Measurements from ENCODE around the gene PRDM16. TPM values are rescaled to one million over a fixed set of nuclear protein-coding genes. Genes with fewer than 3 reads are reported as not detected.

The PRDM16 gene
- total RNA-seq, 1 experiment from 2014 or later, result 0.17 TPM

GRCh38 chr1:3077561-3077960, 8.6 kb downstream of the PRDM16 start:
- Histone ChIP-seq H4K91ac (ENCODE audit: insufficient read length, low read depth, low read length) (no peak overlapping the region), H2AK5ac (ENCODE audit: insufficient read length, low read length) (no peak overlapping the region), H2BK5ac (ENCODE audit: insufficient read length, low read length) (no peak overlapping the region), H2BK12ac (ENCODE audit: insufficient read length, low read depth, low read length) (no peak overlapping the region), H3K23me2 (ENCODE audit: insufficient read length, low read depth, low read length, poor library complexity, severe bottlenecking) (peaks cover 3% of the 10 kb centered on the region), H3K4me2 (ENCODE audit: insufficient read depth, insufficient read length, low read length) (no peak overlapping the region), H3K23ac (ENCODE audit: insufficient read length, low read depth, low read length) (no peak overlapping the region), H3K9me3 (ENCODE audit: control insufficient read depth, low read depth, low read length) (no peaks in the 10 kb centered on the region), H3K9ac (ENCODE audit: extremely low read depth, insufficient read length, low read length) (no peak overlapping the region), H3T11ph (ENCODE audit: low read length) (no peak overlapping the region), H3K79me2 (ENCODE audit: insufficient read depth, low read length) (no peaks in the 10 kb centered on the region), H2AFZ (ENCODE audit: low read length) (no peak overlapping the region), H3K18ac (ENCODE audit: insufficient read length, low read depth, low read length) (no peak overlapping the region), H2BK120ac (ENCODE audit: low read depth, low read length, poor library complexity, severe bottlenecking) (no peak overlapping the region), H3K27ac (ENCODE audit: insufficient read length, low read depth, low read length) (no peak overlapping the region), H3K4ac (ENCODE audit: low read depth, low read length) (no peak overlapping the region), H3K56ac (ENCODE audit: insufficient read length, low read depth, low read length) (no peak overlapping the region), H4K8ac (replicated peaks; ENCODE audit: insufficient read length, low read depth, low read length) (no peak overlapping the region), H4K20me1 (ENCODE audit: control insufficient read depth, insufficient read depth, insufficient read length) (no peaks in the 10 kb centered on the region), H4K5ac (ENCODE audit: insufficient read length, low read depth, low read length) (no peak overlapping the region), H3K27me3 (ENCODE audit: insufficient read depth, low read length) (peaks cover 21% of the 10 kb centered on the region), H3K79me1 (ENCODE audit: insufficient read depth, low read depth, low read length, poor library complexity, severe bottlenecking) (no peaks in the 10 kb centered on the region), H3K4me1 (ENCODE audit: insufficient read depth, low read length) (peaks cover under 1% of the 10 kb centered on the region; the same call in 1 of the 2 replicates), H2BK15ac (ENCODE audit: low read depth, low read length) (no peak overlapping the region), H2BK20ac (ENCODE audit: low read depth, low read length, poor library complexity, severe bottlenecking) (no peak overlapping the region), H3K14ac (ENCODE audit: insufficient read depth, low read length) (no peak overlapping the region)
- Mint-ChIP-seq H3K36me3 (ENCODE audit: insufficient read depth in 1 of 3, low read depth in 3 of 3) (no peaks in the 10 kb centered on the region), H3K4me1 (peaks cover 6 to 16% of the 10 kb centered on the region in 2 experiments; a peak in 3 of 4 replicates), H3K27me3 (ENCODE audit: low read depth) (peaks cover 45% of the 10 kb centered on the region), H3K4me3 (no peak overlapping the region), H3K9me3 (no peaks in the 10 kb centered on the region; a peak in 1 of 5 replicates), H3K27ac (no peak overlapping the region)
- WGBS (ENCODE audit: extremely low coverage, insufficient read length, low lambda C conversion rate), result no CpG with 5 or more reads among the region's 4 CpGs
- DNase-seq, result no peak
- TF ChIP-seq CTCF (conservative IDR thresholded peaks at IDR 0.05), result no peak

Data from H9 (cell line).